Smooth muscle cell (in vitro differentiated cells): Measurements from ENCODE around the gene DGKE. TPM values are rescaled to one million over a fixed set of nuclear protein-coding genes. Genes with fewer than 3 reads are reported as not detected.
A peak's percentile ranks its signal among the peaks of the same experiment; 100 is the strongest.

ENCODE experiments used
- DNase-seq: peaks from one replicate; lab custom pipeline; 2025; ENCODE audit not compliant: unreplicated experiment; lab: John Stamatoyannopoulos, UW
- H2AFZ ChIP-seq: fragments of 200-600 bp; sonication (generic); 2 replicates; pipeline ENCODE4 v1.6.0; 2016; ENCODE audit warnings: antibody characterized with exemption, low read depth, mild to moderate bottlenecking
- H3F3A ChIP-seq: fragments of 200-600 bp; sonication (generic); 2 replicates; pipeline ENCODE4 v1.6.0; 2017; ENCODE audit warnings: antibody characterized with exemption, low read depth
- H3K27ac ChIP-seq: fragments of 200-600 bp; sonication (generic); 2 replicates; pipeline ENCODE4 v1.5.1; 2016; ENCODE audit warnings: low read depth, mild to moderate bottlenecking
- H3K27me3 ChIP-seq: fragments of 200-600 bp; sonication (generic); 2 replicates; pipeline ENCODE4 v1.6.1; 2016; ENCODE audit warnings: low read depth, mild to moderate bottlenecking
- H3K36me3 ChIP-seq: fragments of 200-600 bp; sonication (generic); 2 replicates; pipeline ENCODE4 v1.5.1; 2016; ENCODE audit warnings: low read depth
- H3K4me1 ChIP-seq: fragments of 200-600 bp; sonication (generic); 2 replicates; pipeline ENCODE4 v1.5.1; 2016; ENCODE audit warnings: low read depth
- H3K4me2 ChIP-seq: fragments of 200-600 bp; sonication (generic); 2 replicates; pipeline ENCODE4 v1.6.0; 2016; ENCODE audit warnings: mild to moderate bottlenecking
- H3K4me3 ChIP-seq: fragments of 200-600 bp; sonication (generic); 2 replicates; pipeline ENCODE4 v1.5.1; 2016; ENCODE audit warnings: mild to moderate bottlenecking
- H3K79me2 ChIP-seq: fragments of 200-600 bp; sonication (generic); 2 replicates; pipeline ENCODE4 v1.6.0; 2016; ENCODE audit warnings: low read depth, mild to moderate bottlenecking
- H3K9ac ChIP-seq: fragments of 200-600 bp; sonication (generic); 2 replicates; pipeline ENCODE4 v1.6.0; 2016; ENCODE audit warnings: low read depth
- H3K9me3 ChIP-seq: fragments of 200-600 bp; sonication (generic); replicated peaks from 2 replicates; pipeline ENCODE4 v1.5.1; 2016; ENCODE audit warnings: low read depth
- H4K20me1 ChIP-seq: fragments of 200-600 bp; sonication (generic); 2 replicates; pipeline ENCODE4 v1.6.0; 2016; ENCODE audit warnings: low read depth
- CTCF ChIP-seq: fragments of 200-600 bp; sonication (generic); IDR thresholded peaks from 2 replicates; pipeline ENCODE4 v1.5.1; 2017; ENCODE audit warnings: borderline replicate concordance, mild to moderate bottlenecking, antibody characterized with exemption; ENCODE audit not compliant: insufficient read depth, poor library complexity, severe bottlenecking
- WGBS: methylation state at CpG from one replicate; pipeline ENCODE4 v1.1.7; 2016; ENCODE audit warnings: low lambda C conversion rate; 5-methylcytosine and 5-hydroxymethylcytosine counted together
- polyA plus RNA-seq: library from polyadenylated mRNA; unstranded; fragments of >200 nt; fragmentation: Nextera tagmentation; extraction: Ambion mirVana; gene quantifications from 2 replicates; pipeline ENCODE4 v1.2.1, GENCODE V29; 2016
- total RNA-seq: library from RNA; depleted of rRNA; stranded (reverse); fragments of >200 nt; gene quantifications from 2 replicates; pipeline ENCODE4 v1.2.3, GENCODE V29; 2014

The DGKE gene
- total RNA-seq (2.6 and 5.9 TPM in 2 replicates), polyA plus RNA-seq (1.2 and 1.5 TPM in 2 replicates)

- H3F3A ChIP-seq, result peaks cover 6% of the 10 kb centered on the region
- TF ChIP-seq CTCF, result no peak
- H3K4me1 ChIP-seq, result peaks cover 14% of the 10 kb centered on the region
- no peak within 1 kb of the TSS for H3K27ac ChIP-seq
- peak within 1 kb of the TSS; percentile 28 for H3K9ac ChIP-seq
- peaks cover 2% of the 10 kb centered on the region for H4K20me1 ChIP-seq
- under 1% methylated on average over 33 of the region's 66 CpGs for WGBS
- H2AFZ ChIP-seq, result peak within 1 kb of the TSS; percentile 98
- H3K4me3 ChIP-seq, result peak within 1 kb of the TSS; percentile 68
- H3K4me2 ChIP-seq, result peak within 1 kb of the TSS; percentile 87
- peaks cover 10% of the 10 kb centered on the region for H3K27me3 ChIP-seq
- DNase-seq, result peak; percentile 96
- no peaks in the 10 kb centered on the region for H3K36me3 ChIP-seq
- no peaks in the 10 kb centered on the region for H3K79me2 ChIP-seq
- no peaks in the 10 kb centered on the region for H3K9me3 ChIP-seq
Measured at GRCh38 chr17:56833809-56834379, at the start of gene DGKE, which contains the start of gene C17orf67. Gene DGKE, plus strand, starts transcription at chr17:56834151. Its CDS starts 645 bp downstream, at chr17:56834796. Gene C17orf67, minus strand, starts transcription at chr17:56833920. Its CDS starts 18,110 bp downstream, at chr17:56815810.

- TF ChIP-seq CTCF, result no peak
- Histone ChIP-seq H3K4me3 (no peak overlapping the region), H2AFZ (no peak overlapping the region), H3F3A (no peaks in the 10 kb centered on the region), H3K4me2 (no peak overlapping the region), H4K20me1 (no peaks in the 10 kb centered on the region), H3K9ac (no peak overlapping the region), H3K79me2 (no peaks in the 10 kb centered on the region), H3K27ac (no peak overlapping the region), H3K4me1 (no peaks in the 10 kb centered on the region), H3K36me3 (no peaks in the 10 kb centered on the region), H3K9me3 (no peaks in the 10 kb centered on the region), H3K27me3 (no peaks in the 10 kb centered on the region)
- no peak for DNase-seq
- 83% methylated on average over 5 of the region's 5 CpGs for WGBS
Measured at GRCh38 chr17:56785405-56785804, 48.5 kb upstream of the DGKE start.

GRCh38 chr17:56785997-56786680 is 47.8 kb upstream of the DGKE start:
- Histone ChIP-seq H3K9ac (no peak overlapping the region), H3K36me3 (no peaks in the 10 kb centered on the region), H3K27ac (no peak overlapping the region), H4K20me1 (no peaks in the 10 kb centered on the region), H3K4me1 (no peaks in the 10 kb centered on the region), H3K4me3 (no peak overlapping the region), H3K4me2 (no peak overlapping the region), H2AFZ (no peak overlapping the region), H3K9me3 (no peaks in the 10 kb centered on the region), H3F3A (no peaks in the 10 kb centered on the region), H3K79me2 (no peaks in the 10 kb centered on the region), H3K27me3 (no peaks in the 10 kb centered on the region)
- TF ChIP-seq CTCF, result no peak
- WGBS, result 81% methylated on average over 9 of the region's 9 CpGs
- DNase-seq, result no peak
